AML-193 (cell line): ENCODE data around the gene EEF2.

ENCODE experiments used
- DNase-seq, 2 experiments: peaks; one replicate each; lab custom pipeline; 2025; lab: John Stamatoyannopoulos, UW

Gene EEF2

GRCh38 chr19:3984584-3984907 lies 717 bp downstream of the EEF2 start:
- DNase-seq, result no peak

DNA sequence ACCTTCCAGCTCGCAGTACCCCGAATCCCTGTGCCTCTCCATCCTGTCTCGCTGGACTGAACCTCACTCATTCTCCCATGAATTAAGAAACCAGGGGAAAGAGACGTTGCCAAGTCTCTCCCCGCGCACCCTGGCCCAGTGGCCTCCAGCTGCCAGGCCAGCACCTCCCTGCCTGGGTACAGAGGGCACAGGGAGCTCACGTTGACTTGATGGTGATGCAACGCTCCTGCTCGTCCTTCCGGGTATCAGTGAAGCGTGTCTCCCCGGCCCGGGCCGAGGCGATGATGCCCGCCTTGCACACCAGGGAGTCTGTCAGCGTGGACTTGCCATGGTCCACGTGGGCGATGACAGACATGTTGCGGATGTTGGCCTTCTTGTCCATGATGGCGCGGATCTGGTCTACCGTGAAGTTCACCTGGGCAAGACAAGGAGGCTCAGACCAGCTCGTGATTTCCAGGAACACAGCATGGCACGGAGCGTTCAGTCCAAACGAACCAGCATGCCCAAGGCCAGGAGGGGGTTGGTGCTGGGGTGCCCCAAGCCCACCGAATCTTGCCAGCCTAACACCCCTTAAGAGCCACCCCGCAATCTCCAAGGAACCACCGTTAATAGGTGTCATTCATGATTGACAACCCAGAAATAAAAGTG lies 1.2 kb downstream of the EEF2 start:
- peak; percentile 17 to 21 for DNase-seq

GRCh38 chr19:3983542-3983914 lies 1.7 kb downstream of the EEF2 start:
- no peak for DNase-seq

DNA sequence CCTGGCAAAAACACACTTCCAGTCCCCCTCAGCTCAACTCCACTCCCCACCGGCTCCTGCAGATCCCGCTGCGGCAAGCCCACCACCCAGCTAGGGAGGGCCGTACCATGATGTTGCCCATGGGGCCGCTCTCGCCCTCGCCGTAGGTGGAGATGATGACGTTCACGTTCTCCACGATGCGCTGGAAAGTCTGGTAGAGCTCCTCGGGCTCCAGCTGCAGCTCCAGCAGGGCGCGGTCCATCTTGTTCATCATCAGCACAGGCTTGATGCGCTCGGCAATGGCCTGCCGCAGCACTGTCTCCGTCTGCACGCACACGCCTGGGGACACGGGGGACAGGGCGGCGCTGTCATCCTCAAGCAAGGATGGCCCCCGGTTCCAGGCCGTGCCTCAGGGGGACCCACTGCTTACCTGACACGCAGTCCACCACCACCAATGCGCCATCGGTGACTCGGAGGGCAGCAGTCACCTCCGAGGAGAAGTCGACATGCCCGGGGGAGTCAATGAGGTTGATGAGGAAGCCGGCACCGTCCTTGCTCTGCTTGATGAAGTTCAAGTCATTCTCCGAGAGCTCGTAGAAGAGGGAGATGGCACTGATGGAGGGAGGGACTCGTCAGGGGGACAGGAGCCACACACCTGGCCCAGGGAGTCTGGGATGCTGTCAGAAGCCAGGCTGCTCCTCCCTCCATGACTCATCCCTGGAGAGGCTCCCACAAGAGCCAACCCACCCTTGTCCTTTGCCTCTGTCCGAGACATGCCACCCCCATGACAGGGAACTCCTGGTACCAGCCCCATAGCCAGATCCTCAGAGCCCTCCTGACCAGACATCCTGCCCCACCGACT lies 2.3 kb downstream of the EEF2 start:
- no peak for DNase-seq

DNA sequence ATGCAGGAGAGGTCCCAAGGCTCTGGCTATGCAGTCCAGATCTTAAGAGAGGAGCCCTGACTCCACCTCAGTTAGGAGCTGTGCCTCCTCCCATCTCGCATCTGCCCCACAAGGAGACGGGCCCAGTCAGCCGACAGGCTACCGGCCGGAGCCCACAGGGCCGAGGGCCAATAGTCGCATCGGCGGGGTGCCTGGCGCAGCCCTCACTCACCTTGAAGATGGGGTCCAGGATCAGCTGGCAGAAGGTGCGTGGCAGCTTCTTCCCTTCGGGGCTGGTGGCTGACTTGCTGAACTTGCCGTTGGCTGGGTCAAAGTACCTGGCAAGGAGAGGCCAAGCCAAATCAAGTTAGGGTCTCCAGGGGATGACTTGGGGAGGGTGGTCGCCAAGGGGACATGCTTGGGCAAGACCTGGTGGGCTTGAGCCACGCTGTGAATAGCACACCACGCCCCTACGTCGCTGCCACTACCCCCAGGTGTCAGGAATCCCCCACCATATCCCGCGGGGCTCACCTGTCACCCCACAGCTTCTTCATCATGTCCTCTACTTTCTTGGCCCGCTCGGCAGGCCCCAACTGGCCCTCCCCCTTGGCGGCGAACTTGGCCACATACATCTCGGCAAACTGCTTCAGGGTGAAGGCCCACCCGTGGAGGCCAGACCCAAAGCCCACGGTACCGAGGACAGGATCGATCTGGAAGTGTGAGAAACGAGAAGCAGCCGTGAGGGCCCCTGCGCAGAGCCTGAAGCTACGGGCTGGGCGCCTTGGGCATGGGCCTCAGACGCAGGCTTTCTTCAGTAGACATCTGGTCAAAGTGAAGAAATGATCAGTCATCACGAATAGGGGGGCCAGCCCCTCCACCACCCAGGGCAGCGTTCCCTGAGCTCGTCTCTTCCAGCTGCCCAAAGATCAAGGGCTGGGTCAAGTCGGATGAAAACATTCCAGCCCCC lies 3.3 kb downstream of the EEF2 start:
- no peak for DNase-seq

DNA sequence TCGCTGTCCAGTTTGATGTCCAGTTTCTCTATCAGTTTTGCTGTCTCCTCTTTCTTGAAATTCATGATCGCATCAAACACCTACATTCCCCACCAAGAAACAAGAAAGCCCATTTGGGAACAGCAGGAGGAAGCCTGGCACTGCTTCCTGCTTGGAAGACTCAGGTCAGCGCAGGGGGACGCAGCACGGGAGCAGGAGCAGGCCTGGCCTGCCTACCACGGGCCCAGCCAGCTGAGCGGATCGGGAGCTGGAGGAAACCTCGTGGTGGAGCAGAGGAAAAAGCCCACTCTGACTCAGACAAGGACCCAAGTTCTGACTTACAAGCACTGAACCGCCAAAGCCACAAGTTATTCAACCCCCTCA lies 3.9 kb downstream of the EEF2 start:
- DNase-seq, result no peak

DNA sequence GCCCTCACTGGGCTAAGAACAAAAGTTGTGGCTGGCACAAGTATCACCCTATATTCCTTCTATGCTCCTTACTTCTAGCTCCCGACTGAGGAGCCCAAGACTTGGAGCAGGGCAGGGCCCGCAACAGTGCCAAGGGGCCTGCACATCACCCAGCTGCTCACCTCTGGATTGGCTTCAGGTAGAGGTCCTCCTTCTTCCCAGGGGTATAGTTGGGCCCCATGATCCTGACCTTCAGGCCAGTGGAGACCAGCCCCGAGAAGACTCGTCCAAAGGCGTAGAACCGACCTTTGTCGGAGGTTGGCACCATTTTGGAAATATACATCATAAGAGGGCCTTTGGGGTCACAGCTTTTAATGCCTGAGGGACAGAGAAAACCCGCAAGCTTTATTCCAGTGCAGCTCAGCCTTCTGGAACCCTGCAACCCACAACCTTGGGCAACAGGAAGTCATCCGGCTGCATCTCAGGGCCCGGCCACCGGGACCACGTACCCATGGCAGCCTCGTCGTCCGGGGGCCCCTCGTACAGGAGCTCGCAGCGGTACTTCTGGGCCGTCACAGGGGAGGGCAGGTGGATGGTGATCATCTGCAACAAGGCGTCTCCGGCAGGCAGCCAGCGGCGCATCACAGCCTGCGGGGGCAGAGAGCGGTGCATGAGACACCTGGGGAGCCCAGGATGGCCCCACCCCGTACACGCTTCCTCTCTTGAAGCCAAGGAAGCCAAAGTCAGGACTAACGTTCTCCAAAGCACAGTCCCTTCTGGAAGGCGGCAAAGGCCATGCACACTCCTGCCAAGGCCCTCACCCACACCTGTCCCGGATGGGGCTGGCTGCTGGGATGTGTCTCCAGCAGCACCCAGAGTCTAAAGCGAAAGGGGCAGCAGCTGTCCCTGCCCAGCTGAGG lies 4.7 kb downstream of the EEF2 start:
- no peak for DNase-seq

- no peak for DNase-seq
Measured at GRCh38 chr19:3979674-3980352, 5.5 kb downstream of the EEF2 start.

DNA sequence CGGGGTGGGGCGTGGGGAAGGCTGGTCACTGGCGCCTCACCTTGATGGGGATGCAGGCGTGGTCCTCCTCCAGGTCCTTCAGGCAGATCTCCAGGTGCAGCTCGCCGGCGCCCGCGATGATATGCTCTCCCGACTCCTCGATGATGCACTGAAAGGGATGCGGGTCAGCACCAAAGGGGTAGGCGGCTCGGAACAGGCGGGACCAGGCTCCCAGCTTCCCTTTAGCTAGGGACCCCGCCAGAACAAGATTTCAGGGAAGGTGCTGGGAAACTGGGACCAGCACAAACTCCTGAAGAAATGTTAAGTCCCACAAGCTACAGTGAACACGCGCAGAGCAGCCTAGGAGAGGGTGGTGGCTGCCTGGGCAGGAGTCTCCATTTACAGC lies 6.0 kb downstream of the EEF2 start:
- no peak for DNase-seq

DNA sequence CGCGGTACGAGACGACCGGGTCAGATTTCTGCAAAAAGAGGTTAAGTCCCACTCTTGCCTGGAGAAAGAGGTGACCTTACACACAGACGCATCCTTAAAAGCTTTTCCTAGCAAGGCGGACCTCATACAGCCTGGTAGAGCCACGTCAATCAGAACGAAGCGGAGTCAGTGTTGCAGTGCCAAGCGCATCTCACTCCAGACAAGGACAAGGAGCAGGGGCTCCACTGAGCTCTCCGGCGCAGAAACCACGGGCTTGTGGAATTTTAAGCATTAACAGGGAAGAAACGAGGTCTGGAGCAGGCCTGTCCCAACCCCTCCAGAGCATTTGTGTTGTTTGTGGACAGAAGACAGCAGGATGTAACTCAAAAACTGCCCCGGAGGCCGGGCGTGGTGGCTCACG lies 7.1 kb downstream of the EEF2 start:
- DNase-seq, result no peak

- no peak for DNase-seq
Measured at GRCh38 chr19:3977242-3978143, 7.8 kb downstream of the EEF2 start.

DNA sequence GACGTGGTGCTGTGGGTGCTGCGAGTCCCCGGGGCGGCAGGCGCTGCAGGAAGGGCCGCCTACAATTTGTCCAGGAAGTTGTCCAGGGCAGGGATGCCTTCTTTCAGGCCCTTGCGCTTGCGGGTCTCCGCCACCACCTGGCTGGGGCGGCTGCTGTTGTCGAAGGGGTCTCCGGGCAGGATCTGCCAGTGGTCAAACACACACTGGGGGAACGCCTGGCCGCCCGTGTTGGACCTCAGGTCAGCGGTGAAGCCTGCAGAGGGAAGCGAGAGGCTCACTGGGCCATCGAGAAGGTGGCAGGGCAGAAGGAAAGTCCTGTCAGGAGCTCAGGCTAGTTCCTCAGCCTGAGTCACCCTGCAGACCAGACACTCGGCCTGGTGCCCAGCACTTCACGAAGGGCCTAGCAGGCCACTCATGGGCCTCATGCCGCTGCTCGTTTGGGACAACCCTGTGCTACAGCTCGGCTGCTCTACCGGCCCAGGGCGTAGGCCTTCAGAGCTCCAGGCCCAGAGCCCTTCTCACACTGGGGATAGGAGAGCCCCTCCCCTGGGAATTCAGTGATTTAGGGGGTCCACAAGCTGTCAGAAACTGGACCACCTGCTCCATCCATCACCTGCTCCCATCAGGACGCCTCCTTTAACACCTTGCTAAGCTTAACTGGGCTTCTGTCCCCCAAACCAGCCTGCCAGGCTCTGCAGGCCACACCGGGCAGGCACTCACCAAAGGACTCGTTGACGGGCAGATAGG lies 8.6 kb downstream of the EEF2 start:
- no peak for DNase-seq

GRCh38 chr19:3975637-3976087 lies 9.6 kb downstream of the EEF2 start:
- no peak for DNase-seq

DNA sequence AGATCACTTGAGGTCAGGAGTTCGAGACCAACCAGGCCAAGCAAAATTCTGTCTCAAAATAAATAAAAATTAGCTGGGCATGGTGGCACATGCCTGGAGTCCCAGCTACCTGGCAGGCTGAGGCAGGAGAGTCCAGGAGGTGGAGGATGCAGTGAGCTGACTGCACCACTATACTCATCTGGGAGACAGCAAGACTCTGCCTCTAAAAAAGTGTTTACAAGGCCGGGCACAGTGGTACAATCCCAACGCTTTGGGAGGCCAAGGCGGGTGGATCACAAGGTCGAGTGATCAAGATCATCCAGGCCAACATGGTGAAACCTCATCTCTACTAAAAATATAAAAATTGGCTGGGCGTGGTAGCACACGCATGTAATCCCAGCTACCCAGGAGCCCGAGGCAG lies 10.1 kb downstream of the EEF2 start:
- DNase-seq, result no peak

- DNase-seq, result peak; percentile 95 to 96
Measured at GRCh38 chr19:3970808-3971598, 14.3 kb downstream of the EEF2 start, which contains the start of gene DAPK3. DAPK3 (minus strand) TSS chr19:3971099; CDS start chr19:3969735, 1,364 bp downstream.

DNA sequence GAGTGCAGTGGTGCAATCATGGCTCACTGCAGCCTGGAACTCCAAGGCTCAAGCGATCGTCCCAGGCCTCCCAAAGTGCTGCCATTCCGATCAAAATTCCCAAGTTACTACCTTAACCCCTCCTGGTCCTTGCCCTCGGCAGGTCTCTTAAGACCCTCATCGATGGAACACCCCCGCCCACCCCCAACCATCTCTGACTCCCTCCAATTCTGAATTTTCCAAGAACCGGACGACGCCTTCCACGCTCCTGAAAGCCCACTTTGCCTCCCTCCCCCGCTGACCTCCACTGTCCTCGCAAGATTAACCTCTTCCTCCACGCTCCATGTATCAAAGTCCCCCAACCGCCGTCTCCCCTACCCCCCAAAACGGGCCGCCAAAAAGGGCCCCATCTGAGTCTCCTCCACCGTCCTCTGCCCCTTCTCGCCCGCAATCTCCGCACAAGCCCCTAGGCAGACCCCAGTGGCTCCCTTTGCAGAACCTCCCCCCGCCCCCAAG lies 14.9 kb downstream of the EEF2 start:
- no peak for DNase-seq

GRCh38 chr19:3969435-3970312 lies 15.6 kb downstream of the EEF2 start:
- peak in 1 of 2 experiments; percentile 14 for DNase-seq
